KBM-7 (cell line): ENCODE data around the gene PNPLA7.
A peak's percentile ranks its signal among the peaks of the same experiment; 100 is the strongest.

Experiments
- DNase-seq: peaks from one replicate; pipeline ENCODE4 v3.0.0-alpha.2; 2015
- in situ Hi-C: fragments of 300-500 bp; cut with MboI; formaldehyde crosslinking; loops from 2 replicates; pipeline ENCODE4 v1.14.3; 2020; ENCODE audit warnings: low sequenced_read_pairs, low pct_unique_long_range_greater_than_20kb, mixed read lengths

The PNPLA7 gene

DNA sequence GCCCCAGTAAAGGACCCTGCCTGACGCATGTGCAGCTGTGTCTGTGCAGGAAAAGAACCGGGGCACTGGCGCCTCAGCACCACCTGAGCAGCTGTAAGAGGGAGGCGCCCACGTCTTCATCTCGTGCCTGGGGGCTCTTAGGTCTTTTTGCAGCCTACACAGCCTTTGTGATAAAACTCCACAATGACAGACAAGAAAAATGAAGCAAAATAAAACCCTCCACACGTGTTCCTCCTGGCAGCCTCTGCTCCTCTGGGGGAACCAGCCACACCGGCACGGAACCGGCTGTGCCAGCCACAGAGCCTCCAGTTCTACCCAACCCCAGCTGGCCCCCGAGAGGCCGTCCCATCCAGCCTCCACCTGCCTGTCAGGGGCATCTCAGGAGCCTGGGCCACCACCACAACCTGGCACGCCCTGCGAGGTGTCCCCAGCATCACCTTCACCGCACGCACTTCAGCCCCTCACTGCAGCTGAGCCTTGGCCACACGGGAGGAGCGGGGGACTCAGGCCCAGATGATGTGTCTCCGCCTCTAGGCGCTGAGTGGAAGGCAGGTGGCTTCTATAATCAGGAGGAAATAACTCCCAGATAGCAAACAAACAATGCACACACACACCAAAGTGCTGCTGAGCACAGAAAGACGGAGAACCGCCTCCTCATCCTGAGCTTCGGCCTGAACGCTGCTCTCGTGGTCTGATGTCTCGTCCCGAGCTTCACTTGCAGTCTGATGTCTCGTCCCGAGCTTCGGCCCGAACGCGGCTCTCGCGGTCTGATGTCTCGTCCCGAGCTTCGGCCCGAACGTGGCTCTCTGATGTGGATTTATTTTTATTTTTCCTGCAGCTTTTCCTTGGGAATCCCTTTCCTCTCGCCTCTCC is 62.5 kb downstream of the PNPLA7 start:
- no peak for DNase-seq
- in situ Hi-C loops = no loop called here

- in situ Hi-C loops = no loop called here
- no peak for DNase-seq
Observed at GRCh38 chr9:137486545-137487453, 63.4 kb downstream of the PNPLA7 start.

- in situ Hi-C loops = no loop called here
- no peak for DNase-seq
Observed at GRCh38 chr9:137486141-137486490, 64.1 kb downstream of the PNPLA7 start.

DNA sequence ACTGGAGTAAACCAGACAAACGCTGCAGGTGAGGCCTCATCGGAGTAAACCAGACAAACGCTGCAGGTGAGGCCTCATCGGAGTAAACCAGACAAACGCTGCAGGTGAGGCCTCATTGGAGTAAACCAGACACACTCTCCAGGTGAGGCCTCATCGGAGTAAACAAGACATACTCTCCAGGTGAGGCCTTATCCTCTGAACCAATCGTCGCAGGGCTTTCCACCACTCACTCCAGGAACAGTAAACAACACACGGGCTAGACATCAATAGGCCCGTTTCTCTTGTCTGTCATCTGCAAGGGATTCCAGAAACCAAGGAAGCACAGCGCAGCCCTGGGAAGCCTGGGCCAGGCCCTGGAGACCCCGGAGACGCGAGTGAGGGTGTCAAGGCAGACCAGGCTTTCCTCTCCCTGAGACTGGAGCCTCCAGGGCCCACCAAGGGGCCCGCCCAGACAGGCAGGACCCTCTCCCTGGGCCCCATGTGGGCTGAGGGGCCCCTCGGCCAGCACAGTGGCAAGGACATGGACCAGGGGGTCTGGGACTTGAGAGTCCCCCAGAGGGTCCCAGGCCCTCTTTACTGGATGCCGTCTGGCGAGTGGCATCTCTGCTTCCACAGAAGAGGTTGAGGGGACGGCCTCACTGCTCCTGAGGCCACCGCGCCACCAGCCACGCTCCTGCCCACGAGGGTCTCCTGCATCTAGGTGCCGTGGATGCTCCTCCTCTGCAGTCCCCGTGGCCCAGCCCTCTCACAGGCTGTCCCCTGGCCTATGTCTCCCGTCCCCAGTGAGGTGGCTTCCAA is 64.7 kb downstream of the PNPLA7 start:
- no peak for DNase-seq
- in situ Hi-C loops = no loop called here

DNA sequence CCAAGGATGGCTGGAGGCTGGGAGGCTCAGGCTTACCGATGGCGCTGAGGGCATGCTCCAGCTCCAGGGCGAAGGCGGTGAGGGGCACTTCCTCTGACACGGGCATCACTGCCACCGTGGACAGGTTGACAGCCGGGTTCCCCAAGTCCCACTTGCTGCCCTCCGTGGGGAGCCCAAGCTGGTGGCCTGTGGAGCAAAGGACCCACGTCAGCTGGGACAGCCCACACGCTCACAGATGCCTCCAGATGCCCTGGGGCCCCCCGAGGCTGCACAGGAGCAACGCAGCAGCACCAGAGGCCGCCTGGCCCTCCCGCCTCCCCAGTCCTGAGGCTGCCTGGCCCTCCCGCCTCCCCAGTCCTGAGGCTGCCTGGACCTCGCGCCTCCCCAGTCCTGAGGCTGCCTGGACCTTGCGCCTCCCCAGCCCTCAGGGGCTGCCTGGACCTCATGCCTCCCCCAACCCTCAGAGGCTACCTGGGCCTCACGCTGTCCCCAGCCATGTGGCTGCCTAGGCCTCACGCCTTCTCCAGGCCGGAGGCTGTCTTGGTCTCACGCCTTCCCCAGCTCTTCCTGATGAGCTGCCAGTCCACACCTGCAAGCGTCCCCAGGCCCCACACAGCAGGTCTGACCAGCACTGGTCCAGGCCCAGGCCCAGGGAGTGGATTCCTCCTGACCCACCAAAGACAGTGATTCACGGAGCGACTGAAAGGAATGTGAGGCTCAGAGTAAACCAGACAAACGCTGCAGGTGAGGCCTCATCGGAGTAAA is 65.5 kb downstream of the PNPLA7 start:
- in situ Hi-C loops = no loop called here

DNA sequence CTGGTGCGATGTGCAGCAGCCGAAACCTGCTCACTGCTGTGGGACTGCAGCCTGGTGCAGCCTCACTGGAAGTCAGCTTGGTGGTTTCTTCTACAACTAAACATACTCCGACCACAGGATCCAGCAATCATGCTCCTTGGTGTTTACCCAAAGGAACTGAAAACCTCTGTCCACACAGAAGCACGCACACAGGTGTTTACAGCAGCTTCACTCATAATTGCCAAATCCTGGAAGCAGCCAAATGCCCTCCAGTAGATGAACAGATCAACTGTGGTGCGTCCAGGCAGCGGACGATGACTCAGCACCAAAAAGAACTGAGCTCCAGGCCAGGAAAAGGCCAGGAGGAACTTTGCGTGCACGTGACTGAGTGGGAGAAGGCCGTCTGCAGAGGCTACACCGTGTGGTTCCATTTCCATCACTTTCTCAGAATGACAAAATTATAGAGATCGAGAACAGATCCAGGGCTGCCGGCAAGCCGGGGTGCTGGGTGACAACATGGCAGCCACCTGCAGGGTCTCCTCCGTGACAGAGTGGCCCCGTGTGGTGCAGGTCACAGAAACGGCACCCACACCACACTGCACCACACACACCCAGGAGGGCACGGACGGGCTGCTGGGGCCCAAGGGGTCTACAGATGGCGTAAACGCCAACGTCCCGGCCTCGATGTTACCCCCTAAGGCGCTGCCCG is 68.0 kb downstream of the PNPLA7 start:
- in situ Hi-C loops = no loop called here
- peak; percentile 78 for DNase-seq

More for the DNA sequence above, 65.5 kb downstream of the PNPLA7 start:
- no peak for DNase-seq

GRCh38 chr9:137480686-137481683 is 69.2 kb downstream of the PNPLA7 start:
- DNase-seq = no peak
- in situ Hi-C loops = no loop called here

- in situ Hi-C loops = no loop called here
- DNase-seq = no peak
Observed at GRCh38 chr9:137479892-137480685, 70.1 kb downstream of the PNPLA7 start.

DNA sequence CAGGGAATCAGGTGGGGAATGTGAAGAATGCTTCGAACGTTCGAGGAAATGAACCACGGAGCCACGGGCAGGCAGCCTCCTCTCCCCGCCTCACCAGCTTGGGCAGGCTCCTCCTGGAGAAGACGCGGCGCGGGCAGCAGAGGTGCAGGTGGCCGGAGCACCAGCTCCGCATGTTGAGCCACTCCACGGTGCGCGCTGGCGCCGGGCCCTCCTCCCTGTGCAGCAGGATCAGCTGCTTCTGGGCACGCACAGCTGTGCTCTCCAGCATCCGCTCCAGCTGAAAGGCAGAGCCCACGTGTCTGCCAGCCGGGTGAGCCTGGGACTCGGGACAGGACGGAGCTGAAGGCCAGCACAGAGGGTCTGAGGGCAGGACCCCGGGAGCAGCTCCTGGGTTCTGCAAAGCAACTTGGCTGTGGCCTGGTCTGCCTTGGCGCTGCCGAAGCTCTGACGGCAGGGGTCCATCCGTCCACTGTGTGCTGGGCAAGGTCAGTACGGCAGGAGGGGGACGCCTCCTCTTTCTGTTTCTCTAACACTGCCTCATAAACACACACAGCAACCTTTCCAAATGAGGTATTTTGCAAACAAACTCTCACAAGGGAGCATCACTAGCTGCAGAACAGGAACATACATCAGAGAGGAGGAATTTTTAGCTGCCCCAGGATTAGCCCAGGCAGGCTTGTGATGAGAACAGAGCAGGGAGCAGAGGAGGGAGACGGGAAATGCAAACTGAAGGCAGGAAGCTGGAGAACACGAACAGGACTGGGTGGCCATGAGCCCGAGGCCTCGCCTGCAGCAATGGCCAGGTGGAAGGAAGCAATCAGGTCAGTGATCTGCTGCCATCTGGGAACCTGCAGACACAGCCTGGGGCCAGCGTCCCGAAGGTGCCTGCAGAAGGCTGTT is 71.0 kb downstream of the PNPLA7 start:
- no peak for DNase-seq
- in situ Hi-C loops = no loop called here

DNA sequence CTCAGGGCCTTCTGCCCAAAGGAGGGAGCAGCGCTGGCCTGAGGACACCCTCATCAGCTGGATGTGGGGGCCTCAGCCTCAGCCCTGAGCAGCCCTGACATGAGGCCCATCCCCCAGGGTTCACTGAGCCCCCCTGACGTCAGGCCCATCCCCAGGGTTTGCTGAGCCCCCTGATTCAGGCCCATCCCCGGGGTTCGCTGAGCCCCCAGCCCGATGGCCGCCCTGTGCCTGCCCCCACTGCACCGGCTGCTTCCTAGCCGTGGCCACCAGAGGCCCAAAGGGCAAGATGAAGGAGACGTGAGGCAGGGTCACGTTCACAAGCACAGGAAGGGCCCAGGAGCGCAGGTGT is 71.6 kb downstream of the PNPLA7 start:
- DNase-seq = no peak
- in situ Hi-C loops = no loop called here

DNA sequence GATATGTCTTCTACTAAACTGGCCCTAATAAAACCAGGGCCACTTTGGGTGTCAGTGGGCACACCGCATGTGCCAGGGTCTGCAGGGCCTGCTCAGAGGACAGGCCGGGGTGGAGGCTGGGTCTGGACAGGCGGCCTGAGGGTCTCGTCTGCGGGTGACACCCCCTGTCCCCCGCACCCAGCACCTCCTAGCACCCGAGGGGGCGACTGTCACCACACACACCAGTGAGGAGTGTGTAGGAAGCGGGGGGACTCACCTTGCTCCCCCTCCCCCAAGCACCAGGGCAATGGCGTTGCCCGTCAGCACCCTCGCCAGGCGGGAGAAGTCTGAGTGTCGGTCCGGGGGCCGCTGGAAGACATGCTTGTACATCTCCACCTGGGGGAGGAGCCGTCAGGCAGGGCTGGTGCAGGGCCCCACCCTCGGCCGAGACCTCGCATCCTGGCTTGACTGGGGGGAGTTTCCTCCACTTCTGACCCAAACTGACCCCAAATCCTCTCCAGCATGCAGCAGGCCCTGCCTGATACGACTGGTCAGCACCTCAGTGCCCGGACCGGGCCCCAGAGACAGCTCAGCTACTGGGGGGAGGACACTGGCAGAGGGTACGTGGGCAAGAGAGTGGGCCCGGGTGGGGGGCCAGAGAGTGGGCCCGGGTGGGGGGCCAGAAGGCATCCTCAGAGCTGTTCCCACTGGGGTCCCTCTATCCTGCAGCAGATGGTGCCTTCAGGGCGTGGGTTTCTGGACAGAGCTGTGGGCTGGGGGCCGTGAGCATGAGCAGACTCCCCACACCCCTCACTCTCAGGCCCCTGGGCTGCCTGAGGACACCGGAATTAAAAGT is 72.2 kb downstream of the PNPLA7 start:
- in situ Hi-C loops = no loop called here
- no peak for DNase-seq

DNA sequence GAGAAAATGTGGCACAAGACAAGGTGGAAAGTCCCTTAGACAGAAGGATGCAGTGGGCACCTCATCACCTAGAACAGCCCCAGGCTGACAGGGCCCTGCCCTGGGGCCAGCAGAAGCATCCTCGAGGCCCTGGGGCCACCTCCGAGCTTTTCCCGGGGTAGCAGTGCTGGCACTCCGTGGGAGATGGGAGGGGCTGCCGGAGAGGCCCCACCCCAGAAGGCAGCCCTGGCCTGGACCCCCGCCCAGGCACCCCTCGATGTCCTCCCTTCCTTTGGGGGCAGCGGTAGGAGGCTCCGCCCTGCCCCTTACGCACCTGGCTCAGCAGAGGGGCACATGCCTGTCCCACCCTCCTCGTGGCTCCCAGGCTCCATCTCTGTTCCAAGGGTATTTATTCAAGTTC is 73.3 kb downstream of the PNPLA7 start:
- DNase-seq = no peak
- in situ Hi-C loops = no loop called here

GRCh38 chr9:137475666-137476065 is 74.5 kb downstream of the PNPLA7 start:
- in situ Hi-C loops = no loop called here
- no peak for DNase-seq

GRCh38 chr9:137474271-137474670 is 75.9 kb downstream of the PNPLA7 start:
- no peak for DNase-seq
- in situ Hi-C loops = no loop called here

DNA sequence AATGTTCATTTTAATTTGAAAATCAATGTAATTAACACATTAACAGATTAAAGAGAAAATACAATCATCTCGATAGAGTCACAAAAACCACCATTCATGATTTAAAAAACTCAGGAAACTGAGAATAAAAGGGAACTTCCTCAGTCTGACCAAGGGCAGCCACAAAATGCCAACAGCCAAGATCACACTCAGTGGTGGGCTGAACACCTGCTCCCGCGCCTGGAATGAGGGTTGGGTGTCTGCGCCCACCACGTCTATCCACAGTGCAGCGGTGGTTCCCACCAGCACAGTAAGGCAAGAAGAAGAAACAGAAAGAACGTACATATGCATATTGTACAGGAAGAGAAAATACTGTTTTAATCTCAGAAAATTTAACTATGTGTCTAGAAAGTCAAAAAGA is 79.4 kb downstream of the PNPLA7 start:
- in situ Hi-C loops = no loop called here
- DNase-seq = peak; percentile 56
